GM12874 (cell line): Measurements from ENCODE around the gene NSMF.

ENCODE experiments used
- TF ChIP-seq, protein P1 (sequence below): IDR thresholded peaks from 2 replicates; pipeline ENCODE4 v1.5.1; 2011; ENCODE audit warnings: low read depth, mild to moderate bottlenecking, control low read depth, low read length, moderate library complexity; ENCODE audit not compliant: insufficient read depth

Gene NSMF

DNA sequence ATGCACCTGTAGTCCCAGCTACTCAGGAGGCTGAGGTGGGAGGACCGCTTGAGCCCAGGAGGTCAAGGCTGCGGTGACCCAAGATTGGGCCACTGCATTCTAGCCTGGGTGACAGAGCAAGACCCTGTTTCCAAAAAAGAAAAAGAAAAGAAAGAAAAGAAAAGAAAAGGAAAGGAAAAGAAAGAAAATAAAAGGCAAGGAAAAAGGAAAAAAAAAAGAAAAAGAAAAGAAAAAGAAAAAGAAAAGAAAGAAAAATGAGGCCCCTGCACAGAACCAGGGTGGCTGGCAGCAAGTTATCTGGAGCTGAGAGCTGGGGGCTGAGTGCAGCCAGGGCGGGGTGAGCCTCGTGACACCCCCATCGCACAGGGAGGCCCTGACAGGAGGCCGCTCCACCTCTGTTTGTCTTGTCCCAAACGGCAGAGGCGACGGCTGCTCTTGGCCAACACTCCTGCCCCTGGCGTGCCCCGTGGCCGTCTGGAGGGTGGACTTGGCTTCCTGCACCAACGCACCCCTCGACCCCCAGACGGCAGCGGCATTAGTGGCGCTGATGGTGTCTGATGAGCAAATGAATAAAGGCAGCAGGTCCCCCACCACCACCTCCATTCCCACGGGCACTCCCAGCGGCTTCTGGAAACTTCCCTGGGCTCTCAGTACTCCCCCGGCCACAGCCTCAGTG is 52.9 kb downstream of the NSMF start:
- TF ChIP-seq, protein P1, sequence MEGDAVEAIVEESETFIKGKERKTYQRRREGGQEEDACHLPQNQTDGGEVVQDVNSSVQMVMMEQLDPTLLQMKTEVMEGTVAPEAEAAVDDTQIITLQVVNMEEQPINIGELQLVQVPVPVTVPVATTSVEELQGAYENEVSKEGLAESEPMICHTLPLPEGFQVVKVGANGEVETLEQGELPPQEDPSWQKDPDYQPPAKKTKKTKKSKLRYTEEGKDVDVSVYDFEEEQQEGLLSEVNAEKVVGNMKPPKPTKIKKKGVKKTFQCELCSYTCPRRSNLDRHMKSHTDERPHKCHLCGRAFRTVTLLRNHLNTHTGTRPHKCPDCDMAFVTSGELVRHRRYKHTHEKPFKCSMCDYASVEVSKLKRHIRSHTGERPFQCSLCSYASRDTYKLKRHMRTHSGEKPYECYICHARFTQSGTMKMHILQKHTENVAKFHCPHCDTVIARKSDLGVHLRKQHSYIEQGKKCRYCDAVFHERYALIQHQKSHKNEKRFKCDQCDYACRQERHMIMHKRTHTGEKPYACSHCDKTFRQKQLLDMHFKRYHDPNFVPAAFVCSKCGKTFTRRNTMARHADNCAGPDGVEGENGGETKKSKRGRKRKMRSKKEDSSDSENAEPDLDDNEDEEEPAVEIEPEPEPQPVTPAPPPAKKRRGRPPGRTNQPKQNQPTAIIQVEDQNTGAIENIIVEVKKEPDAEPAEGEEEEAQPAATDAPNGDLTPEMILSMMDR, result no peak

DNA sequence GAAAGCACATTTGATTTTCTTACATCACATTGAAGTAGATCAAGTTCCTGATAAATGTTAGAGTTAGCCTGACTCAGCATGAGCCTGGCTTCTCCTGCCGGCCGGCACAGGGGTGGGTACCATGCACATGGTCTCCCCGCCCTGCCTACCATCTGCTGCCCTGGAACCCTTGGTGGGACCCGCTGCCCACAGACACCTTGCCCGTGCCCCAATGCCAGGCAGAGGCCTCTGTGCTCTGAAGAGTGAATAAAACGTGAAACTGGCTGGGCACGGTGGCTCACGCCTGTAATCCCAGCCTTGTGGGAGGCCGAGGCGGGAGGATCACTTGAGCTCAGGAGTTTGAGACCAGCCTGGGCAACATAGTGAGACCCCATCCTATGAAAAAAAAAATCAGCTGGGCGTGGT is 53.5 kb downstream of the NSMF start:
- TF ChIP-seq, protein P1, result no peak

DNA sequence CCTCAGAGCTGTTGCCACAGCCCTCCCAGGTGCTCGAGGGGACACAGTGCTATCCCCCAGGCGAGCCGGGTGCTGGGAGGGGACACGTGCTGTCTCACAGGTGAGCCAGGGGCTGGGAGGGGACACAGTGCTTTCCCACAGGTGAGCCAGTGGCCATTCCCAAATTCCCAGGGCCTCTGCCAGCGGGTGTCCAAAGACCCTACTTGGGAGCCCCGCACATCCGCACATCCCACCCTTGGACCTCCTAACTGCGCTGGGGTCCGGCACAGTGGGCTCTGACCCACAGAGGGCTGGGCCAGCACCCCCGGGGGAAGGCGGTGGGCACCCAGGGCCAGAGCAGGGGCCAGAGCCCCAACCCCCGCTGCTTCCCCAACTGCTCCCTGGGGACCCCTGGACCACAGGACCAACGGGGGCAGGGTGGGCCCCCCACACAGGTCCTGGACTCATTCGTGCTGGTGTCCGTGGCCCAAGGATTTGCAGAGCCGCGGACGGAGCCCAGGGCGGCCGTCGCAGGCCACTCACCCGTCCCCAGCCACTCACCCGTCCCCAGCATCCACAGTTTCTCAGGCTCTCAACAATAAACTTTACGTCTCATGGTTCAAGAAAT is 54.1 kb downstream of the NSMF start:
- TF ChIP-seq, protein P1, result no peak

DNA sequence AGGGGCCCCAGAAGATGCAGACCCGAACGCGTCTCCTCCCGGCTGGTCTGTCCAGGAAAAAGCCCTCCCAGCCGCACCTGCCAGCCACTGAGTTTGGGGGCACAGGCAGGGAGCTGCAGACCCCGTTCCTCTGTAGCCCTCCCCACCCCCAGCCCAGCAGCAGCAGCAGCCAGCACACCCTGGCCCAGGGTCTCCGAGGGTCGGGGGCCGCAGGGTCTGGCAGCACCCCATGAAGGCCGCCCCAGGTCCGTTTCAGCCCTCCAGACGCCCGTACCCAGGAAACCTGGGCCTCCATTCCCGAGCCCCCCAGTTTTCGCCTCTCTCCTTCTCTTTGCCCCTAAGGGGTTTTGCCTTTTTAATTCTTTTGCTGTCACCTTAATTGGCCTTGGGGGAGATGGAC is 55.9 kb downstream of the NSMF start:
- TF ChIP-seq, protein P1, result no peak

DNA sequence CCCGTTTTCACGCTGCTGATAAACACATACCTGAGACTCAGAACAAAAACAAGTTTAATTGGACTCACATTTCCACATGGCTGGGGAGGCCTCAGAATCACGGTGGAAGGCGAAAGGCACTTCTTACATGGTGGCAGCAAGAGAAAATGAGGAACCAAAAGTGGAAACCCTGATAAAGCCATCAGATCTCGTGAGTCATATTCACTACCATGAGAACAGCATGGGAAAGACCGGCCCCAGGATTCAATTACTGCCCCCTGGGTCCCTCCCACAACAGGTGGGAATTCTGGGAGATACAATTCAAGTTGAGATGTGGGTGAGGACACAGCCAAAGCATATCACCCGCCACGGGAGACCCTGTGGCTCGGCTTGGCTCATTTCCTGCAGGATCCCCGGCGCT is 56.4 kb downstream of the NSMF start:
- TF ChIP-seq, protein P1, result no peak

DNA sequence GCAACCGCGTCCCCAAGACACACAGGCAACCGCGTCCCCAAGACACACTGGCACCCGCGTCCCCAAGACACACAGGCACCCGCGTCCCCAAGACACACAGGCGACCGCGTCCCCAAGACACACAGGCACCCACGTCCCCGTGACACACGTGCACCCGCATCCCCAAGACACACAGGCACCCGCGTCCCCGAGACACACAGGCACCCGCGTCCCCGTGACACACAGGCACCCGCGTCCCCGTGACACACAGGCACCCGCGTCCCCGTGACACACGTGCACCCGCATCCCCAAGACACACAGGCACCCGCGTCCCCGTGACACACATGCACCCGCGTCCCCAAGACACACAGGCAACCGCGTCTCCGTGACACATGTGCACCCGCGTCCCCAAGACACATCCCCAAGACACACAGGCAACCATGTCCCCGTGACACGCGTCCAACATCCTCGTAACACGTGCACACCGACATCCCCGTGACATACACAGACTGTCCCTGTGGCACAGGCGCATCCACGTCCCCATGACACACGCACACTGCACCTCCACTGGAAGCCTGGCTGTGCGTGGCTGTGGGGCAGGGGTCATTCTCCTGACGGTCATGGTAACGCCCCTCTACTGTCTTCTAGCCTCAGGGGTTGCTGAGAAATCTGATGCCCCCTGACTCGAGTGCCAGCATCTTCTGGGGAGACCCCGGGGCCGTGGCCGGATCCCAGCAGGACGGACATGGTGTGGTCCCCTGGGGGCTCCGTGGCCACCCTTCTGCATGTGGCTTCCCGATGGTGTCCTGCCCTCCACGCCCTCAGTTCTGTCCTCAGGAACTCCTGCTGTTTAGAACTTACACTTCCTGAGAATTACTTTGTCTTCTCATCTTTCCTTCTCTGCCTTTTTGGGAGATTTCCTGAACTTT is 60.3 kb downstream of the NSMF start:
- TF ChIP-seq, protein P1, result no peak

DNA sequence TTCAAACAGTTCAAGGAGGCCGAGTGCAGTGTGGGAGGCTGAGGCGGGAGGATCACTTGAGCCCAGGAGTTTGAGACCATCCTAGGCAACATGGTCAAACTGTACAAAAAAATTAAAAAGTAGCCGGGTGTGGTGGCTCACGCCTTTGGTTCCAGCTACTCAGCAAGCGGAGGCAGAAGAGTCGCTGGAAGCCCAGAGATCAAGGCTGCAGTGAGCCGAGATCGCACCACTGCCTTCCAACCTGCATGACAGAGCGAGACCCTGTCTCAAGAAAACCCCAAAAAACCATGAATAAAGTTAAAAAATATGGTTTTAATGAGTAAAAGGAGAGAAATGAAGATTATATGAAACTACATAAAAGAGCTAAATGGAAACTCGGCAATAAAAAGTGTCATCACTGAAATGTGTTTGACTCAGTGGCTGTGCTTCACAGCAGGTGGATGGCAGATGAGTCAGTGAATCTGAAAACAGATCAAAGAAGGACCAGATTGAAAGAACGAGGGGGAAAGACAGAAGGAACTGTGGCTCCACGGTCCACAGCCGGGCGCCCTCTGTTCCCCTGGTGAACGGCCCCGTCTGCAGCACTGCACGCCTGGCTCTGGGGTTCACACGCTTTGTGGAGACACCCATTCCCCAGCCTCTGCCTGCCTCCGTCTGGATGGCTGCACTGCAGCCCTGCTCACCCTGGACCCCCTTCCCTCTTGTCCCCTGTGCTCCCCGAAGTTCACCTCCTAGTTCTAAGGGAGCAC is 61.3 kb downstream of the NSMF start:
- TF ChIP-seq, protein P1, result no peak
